HAP-1 (cell line): ENCODE data around the gene C5AR1.
"Not testable (repeated sequence)": the region's sequence is repeated elsewhere in the genome, so short reads cannot be mapped to it uniquely, and the experiment has no call there.

ENCODE experiments used
- DNase-seq, 2 experiments: peaks; one replicate each; pipeline ENCODE4 v3.0.0-alpha.2; 2016 to 2020; ENCODE audit warnings: low spot score in 2 of 2
- H3K27me3 ChIP-seq: fragments of 250-450 bp; sonication (Bioruptor Pico); 2 replicates; pipeline ENCODE4 v1.5.1; 2020; ENCODE audit warnings: low read depth, mild to moderate bottlenecking, moderate library complexity
- H3K36me3 ChIP-seq: fragments of 250-450 bp; sonication (Bioruptor Pico); replicated peaks from 2 replicates; pipeline ENCODE4 v1.5.1; 2020; ENCODE audit warnings: mild to moderate bottlenecking
- H3K4me1 ChIP-seq: fragments of 250-450 bp; sonication (Bioruptor Pico); 2 replicates; pipeline ENCODE4 v1.5.1; 2020; ENCODE audit warnings: mild to moderate bottlenecking
- H3K4me3 ChIP-seq: fragments of 250-450 bp; sonication (Bioruptor Pico); 2 replicates; pipeline ENCODE4 v1.5.1; 2020; ENCODE audit warnings: mild to moderate bottlenecking, moderate library complexity
- H3K9me3 ChIP-seq: fragments of 250-450 bp; sonication (Bioruptor Pico); 2 replicates; pipeline ENCODE4 v1.5.1; 2020; ENCODE audit warnings: mild to moderate bottlenecking, moderate library complexity
- in situ Hi-C: fragments of 300-500 bp; cut with MboI; formaldehyde crosslinking; loops from 3 replicates; pipeline ENCODE4 v1.14.3; 2020; ENCODE audit warnings: low sequenced_read_pairs, inconsistent platforms, mixed read lengths

C5AR1 gene

DNA sequence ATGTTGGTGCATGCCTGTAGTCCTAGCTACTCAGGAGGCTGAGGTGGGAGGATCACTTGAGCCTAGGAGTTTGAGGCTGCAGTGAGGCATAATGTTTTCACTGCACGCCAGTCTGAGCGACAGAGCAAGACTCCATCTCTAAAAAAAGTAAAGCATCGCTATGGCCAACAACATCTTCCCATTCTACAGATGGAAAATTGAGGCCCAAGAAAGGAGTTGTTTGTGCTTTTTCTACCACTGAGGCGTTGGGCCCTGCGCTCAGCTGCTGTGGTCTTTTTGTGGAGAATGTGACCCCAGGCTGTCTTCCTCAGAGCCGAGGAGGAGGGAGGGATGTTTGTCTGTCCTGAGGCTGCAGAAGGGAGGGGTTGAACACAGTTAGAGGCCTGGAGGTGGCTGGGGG is 21.8 kb downstream of the C5AR1 start:
- no peak overlapping the region for H3K4me3 ChIP-seq
- H3K4me1 ChIP-seq = peaks cover 2% of the 10 kb centered on the region; the same call in 1 of the 2 replicates
- no peaks in the 10 kb centered on the region for H3K36me3 ChIP-seq
- in situ Hi-C loops = no loop called here
- no peaks in the 10 kb centered on the region for H3K9me3 ChIP-seq
- DNase-seq = no peak
- H3K27me3 ChIP-seq = no peaks in the 10 kb centered on the region

DNA sequence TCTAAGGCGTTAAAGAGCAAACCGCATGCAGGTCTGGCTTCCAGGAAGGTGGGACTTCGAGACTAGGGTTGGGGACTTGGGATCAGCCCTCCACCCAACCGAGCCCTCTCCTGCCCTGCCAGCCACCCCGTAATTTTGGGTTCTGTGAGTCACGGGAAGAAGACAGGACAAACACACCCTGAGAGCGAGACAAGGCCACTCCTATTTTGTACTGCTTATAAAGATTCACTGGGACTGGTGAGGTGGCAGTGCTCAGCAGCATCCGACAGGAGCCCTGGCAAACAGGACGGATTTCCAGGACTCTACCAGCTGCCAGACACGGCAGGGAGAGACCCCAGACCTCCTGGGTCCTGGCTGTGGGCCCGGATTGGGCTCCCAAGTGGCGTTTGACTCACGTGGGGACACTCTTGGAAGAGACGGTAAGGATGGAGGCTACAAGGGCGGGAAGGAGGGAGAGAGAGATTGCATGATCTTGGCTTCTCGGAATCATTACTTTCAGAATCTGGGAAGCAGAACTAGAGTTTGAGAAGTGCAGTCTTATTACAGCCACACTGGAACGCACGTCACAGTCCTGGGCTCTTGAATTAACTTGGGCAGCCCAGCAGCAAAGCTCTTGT is 22.4 kb downstream of the C5AR1 start, which contains the start of gene C5AR2:
Gene C5AR2 (plus strand): TSS at position 245 of the 617 bp plus-strand sequence. CDS start 8,625 bp downstream, outside the sequence.
- no peak within 1 kb of the TSS for H3K4me3 ChIP-seq
- peaks cover 2% of the 10 kb centered on the region; the same call in 1 of the 2 replicates for H3K4me1 ChIP-seq
- in situ Hi-C loops = no loop called here
- no peak for DNase-seq
- no peaks in the 10 kb centered on the region for H3K27me3 ChIP-seq
- no peaks in the 10 kb centered on the region for H3K9me3 ChIP-seq
- no peaks in the 10 kb centered on the region for H3K36me3 ChIP-seq

DNA sequence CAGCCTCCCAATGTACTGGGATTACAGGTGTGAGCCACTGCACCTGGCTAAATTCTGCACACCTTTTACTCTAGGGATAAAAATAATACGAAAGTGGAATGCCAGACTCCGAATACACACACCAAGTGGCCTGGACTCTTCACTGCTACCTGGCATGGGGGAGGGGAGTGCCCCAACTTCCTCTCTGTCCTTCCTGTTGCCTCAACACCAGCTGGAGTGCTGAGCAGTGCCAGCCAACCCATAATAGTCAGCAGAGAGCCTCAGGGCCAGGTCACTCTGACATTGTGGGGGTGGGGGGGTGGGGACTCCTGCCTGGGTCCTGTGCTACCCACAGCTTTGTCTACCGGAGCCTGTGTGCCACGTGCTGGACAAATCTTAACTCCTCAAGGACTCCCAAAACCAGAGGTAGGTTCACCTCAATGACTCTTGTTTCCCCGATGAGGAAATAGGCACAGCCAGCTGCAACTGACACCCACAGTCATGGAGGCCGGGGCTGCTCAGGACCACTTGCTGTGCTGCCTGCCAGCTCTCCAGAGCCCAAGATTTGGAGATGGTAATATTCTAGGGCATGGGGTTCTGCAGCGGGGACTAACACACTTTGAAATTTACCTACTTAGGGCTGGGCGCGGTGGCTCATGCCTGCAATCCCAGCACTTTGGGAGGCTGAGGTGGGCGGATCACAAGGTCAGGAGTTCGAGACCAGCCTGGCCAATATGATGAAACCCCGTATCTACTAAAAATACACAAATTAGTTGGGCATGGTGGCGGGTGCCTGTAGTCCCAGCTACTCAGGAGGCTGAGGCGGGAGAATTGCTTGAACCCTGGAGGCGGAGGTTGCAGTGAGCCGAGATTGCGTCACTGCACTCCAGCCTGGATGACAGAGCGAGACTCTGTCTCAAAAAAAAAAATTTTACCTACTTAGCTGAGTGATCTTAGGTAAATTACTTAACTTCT is 27.4 kb downstream of the C5AR1 start:
- DNase-seq, H3K27me3 ChIP-seq, H3K4me1 ChIP-seq, H3K36me3 ChIP-seq, H3K4me3 ChIP-seq, H3K9me3 ChIP-seq, in situ Hi-C loops: not testable (repeated sequence)

DNA sequence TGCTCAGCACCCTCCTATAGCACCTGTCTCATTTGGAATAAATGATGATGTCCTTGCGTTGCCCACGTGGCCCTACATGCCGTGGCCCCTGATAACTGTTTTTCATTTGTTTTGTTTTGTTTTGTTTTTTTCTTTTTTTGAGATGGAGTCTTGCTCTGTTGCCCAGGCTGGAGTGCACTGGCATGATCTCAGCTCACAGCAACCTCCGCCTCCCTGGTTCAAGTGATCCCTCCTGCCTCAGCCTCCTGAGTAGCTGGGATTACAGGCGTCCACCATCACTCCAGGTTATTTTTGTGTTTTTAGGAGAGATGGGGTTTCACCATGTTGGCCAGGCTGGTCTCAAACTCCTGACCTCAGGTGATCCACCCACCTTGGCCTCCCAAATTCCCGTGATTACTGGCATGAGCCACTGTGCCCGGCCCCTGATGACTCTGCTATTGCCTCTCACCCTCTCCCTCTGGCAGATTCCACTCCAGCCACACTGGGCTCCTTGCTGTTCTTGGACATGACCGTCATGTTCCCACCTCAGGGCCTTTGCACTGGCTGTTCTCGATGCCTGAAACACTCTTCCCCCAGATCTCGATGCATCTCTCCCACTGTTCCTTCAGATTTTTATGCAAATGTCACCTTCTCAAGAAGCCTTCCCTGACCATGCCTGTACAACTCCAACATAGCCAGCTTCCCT is 29.7 kb downstream of the C5AR1 start:
- in situ Hi-C loops = no loop called here
- no peaks in the 10 kb centered on the region for H3K27me3 ChIP-seq
- H3K4me3 ChIP-seq = no peak overlapping the region
- H3K36me3 ChIP-seq = no peaks in the 10 kb centered on the region
- H3K9me3 ChIP-seq = no peaks in the 10 kb centered on the region
- no peaks in the 10 kb centered on the region for H3K4me1 ChIP-seq
- no peak for DNase-seq

DNA sequence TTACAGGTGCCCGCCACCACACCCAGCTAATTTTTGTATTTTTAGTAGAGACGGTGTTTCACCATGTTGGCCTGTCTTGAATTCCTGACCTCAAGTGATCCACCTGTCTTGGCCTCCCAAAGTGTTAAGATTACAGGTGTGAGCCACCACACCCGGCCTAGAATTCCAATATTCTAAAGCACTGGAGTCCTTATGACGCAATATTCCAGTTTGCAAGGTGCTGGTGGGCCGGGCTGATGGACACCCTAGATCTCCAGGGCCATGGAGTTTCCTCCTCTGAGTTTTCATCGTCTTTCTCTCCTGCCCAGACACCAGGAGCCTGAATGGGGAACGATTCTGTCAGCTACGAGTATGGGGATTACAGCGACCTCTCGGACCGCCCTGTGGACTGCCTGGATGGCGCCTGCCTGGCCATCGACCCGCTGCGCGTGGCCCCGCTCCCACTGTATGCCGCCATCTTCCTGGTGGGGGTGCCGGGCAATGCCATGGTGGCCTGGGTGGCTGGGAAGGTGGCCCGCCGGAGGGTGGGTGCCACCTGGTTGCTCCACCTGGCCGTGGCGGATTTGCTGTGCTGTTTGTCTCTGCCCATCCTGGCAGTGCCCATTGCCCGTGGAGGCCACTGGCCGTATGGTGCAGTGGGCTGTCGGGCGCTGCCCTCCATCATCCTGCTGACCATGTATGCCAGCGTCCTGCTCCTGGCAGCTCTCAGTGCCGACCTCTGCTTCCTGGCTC is 31.0 kb downstream of the C5AR1 start:
- no peak for DNase-seq
- no peaks in the 10 kb centered on the region for H3K27me3 ChIP-seq
- in situ Hi-C loops = no loop called here
- H3K9me3 ChIP-seq = no peaks in the 10 kb centered on the region
- H3K4me3 ChIP-seq = no peak overlapping the region
- no peaks in the 10 kb centered on the region for H3K4me1 ChIP-seq
- no peaks in the 10 kb centered on the region for H3K36me3 ChIP-seq

DNA sequence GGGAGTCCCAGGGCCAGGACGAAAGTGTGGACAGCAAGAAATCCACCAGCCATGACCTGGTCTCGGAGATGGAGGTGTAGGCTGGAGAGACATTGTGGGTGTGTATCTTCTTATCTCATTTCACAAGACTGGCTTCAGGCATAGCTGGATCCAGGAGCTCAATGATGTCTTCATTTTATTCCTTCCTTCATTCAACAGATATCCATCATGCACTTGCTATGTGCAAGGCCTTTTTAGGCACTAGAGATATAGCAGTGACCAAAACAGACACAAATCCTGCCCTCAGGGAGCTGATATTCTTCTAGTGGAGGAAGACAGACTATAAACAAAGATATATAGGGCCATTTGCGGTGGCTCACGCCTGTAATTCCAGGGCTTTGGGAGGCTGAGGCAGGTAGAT is 32.1 kb downstream of the C5AR1 start:
- H3K4me1 ChIP-seq = no peaks in the 10 kb centered on the region
- in situ Hi-C loops = no loop called here
- H3K9me3 ChIP-seq = no peaks in the 10 kb centered on the region
- H3K36me3 ChIP-seq = no peaks in the 10 kb centered on the region
- no peak overlapping the region for H3K4me3 ChIP-seq
- DNase-seq = no peak
- no peaks in the 10 kb centered on the region for H3K27me3 ChIP-seq

DNA sequence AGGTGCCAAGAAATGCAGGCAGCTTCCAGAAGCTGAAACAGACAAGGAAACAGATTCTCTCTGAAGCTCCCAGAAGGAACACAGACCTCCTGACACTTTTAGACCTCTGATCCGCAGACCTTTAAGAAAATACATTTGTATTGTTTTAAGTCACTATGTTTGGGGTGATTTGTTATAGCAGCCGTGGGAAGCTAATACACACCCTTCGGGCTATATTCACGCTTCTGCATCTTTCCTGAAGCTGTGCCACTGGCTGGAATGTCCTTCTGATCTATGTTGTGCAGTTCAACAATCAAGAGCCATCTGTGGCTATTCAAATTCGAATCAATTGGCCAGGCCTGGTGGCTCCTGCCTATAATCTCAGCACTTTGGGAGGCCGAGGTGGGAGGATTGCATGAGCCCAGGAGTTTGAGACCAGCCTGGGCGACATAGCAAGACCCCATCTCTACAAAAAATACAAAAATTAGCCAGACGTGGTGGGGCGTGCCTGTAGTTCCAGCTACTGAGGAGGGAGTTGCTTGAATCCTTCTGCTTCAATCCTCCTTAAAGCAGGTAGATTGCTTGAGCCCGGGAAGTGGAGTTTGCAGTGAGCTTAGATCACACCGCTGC is 33.6 kb downstream of the C5AR1 start:
- DNase-seq = no peak
- H3K9me3 ChIP-seq = no peaks in the 10 kb centered on the region
- H3K36me3 ChIP-seq = no peaks in the 10 kb centered on the region
- H3K27me3 ChIP-seq = no peaks in the 10 kb centered on the region
- H3K4me3 ChIP-seq = no peak overlapping the region
- in situ Hi-C loops = no loop called here
- H3K4me1 ChIP-seq = no peaks in the 10 kb centered on the region

DNA sequence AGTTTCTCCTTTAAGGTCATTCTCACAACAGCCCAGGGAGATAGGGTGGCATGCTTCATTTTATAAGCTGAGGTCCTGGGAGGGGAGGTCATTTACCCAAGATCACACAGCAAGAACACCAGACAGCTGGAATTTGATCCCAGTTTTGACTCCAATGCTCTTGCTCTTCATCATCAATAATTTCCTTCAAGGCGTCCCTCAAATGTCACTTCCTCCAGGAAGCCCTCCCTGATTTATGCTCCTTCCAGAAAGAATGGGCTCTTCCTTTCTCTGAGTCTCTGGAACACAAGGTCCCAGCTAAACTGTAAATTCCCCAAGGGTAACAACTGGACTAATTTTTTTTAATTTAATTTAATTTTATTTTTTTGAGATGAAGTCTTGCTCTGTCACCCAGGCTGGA is 34.8 kb downstream of the C5AR1 start:
- peaks cover 4% of the 10 kb centered on the region for H3K4me1 ChIP-seq
- DNase-seq = no peak
- H3K4me3 ChIP-seq = no peak overlapping the region
- no peaks in the 10 kb centered on the region for H3K27me3 ChIP-seq
- H3K9me3 ChIP-seq = no peaks in the 10 kb centered on the region
- H3K36me3 ChIP-seq = no peaks in the 10 kb centered on the region; the same call in 1 of the 2 replicates
- in situ Hi-C loops = no loop called here

DNA sequence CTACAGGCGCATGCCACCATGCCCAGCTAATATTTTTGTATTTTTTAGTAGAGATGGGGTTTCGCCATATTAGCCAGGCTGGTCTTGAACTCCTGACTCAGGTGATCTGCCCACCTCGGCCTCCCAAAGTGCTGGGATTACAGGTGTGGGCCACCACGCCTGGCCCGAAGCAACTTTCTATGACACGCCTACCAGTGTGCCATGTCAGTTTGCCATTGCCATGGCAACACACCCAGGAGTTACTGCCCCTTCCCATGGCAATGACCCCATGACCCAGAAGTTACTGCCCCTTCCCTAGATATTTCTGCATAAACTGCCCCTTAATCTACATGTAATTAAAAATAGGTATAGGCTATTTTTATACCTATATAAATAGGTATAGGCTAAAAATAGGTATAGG is 36.4 kb downstream of the C5AR1 start:
- DNase-seq, in situ Hi-C loops, H3K4me1 ChIP-seq, H3K36me3 ChIP-seq, H3K9me3 ChIP-seq, H3K4me3 ChIP-seq, H3K27me3 ChIP-seq: not testable (repeated sequence)

DNA sequence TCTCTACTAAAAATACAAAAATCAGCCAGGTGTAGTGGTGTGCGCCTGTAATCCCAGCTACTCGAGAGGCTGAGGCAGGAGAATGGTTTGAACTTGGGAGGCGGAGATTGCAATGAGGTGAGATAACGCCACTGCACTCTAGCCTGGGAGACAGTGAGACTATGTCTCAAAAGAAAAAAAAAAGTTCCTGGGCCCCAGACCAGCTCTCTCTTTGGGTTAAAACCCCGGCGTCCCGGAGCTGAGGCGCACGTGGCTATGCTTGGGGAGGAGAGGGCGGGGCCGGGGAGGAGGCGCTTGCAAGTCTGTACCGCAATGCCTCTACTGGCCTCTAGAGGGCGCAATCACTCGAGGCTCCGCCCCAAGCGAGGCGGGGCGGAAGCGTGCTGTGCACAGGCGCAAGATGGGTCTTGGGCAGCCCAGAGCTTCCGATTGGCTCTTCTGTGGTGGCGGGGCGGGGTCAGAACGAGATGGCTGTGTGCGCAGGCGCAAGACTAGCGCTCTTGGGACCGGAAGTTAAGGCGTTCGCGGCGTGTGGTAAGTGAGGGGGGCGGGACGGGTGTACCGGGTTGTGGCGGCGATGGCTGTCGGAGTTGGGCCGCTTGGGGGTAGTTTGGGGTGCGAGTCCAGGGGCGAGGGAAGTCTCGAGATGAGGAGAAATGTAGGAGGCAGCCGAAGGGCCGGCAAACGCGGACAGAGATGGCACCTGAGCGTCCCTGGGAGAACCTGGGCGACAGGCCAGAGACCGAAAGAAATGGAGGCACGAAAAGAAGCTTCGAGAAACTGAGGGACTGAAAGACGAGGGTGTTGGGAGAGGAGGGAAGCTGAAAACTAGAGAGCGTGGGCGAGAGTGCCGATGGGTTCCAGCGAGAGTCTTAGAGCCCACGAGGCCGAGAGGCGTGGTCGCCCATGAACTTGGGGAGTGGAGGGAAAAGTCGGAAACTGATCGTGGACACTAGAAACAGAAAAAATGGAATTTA is 39.4 kb downstream of the C5AR1 start, which contains the start of gene DHX34:
Gene DHX34 (plus strand): TSS at position 497 of the 977 bp plus-strand sequence. CDS start 3,716 bp downstream, outside the sequence.
- H3K4me3 ChIP-seq = peak within 1 kb of the TSS; percentile 96

DNA sequence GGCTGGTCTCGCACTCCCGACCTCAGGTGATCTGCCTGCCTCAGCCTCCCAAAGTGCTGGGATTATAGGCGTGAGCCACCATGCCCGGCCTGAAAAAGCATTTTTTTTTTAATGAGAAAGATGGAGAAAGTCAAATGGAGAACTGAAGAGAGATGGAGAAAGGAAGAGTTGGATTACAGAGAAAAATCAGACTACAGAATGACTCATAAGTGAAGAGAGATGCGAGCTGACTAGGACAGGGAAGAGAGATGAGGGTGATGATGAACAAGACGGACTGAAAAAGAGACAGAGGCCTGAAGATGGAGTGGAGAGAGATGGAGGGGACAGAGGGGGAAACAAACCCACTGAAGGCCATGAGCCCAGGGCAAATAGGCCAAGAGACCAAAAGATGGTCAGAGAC is 41.0 kb downstream of the C5AR1 start:
- no peaks in the 10 kb centered on the region for H3K9me3 ChIP-seq
- peaks cover 38% of the 10 kb centered on the region for H3K36me3 ChIP-seq
- peaks cover 8% of the 10 kb centered on the region for H3K4me1 ChIP-seq
- H3K4me3 ChIP-seq = no peak overlapping the region
- no peak for DNase-seq
- H3K27me3 ChIP-seq = no peaks in the 10 kb centered on the region
- in situ Hi-C loops = no loop called here

More for the DNA sequence above, 39.4 kb downstream of the C5AR1 start, which contains the start of gene DHX34:
- Histone ChIP-seq H3K36me3 (peaks cover 23% of the 10 kb centered on the region), H3K27me3 (no peaks in the 10 kb centered on the region), H3K4me1 (peaks cover 8% of the 10 kb centered on the region), H3K9me3 (no peaks in the 10 kb centered on the region)
- DNase-seq = peak; percentile 95 to 99
- in situ Hi-C loops = no loop called here

DNA sequence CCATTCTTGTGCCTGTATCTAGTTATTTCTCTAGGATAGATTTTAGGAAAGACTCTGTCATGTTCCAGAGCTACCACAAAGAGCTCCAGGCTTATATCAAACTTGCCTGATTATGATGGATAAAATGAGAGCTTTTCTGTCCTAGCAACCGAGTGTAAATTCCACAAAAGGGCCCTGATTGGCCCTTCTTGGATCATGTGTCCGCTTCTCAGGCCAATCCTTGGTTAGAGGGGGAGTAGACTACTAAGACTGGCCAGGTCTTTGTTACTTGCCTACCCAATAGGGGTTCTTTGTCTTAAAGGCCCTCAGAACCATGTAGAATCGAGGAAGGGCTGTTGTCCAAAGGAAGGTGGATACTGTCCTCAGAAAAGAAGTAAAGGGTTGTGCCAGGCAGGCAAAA is 41.9 kb downstream of the C5AR1 start:
- Histone ChIP-seq H3K9me3 (no peaks in the 10 kb centered on the region), H3K4me1 (peaks cover 8% of the 10 kb centered on the region), H3K36me3 (peaks cover 47% of the 10 kb centered on the region), H3K4me3 (no peak overlapping the region), H3K27me3 (no peaks in the 10 kb centered on the region)
- DNase-seq = peak in 1 of 2 experiments; percentile 26
- in situ Hi-C loops = no loop called here
